Measurements from ENCODE around the gene PRSS8.

DNA sequence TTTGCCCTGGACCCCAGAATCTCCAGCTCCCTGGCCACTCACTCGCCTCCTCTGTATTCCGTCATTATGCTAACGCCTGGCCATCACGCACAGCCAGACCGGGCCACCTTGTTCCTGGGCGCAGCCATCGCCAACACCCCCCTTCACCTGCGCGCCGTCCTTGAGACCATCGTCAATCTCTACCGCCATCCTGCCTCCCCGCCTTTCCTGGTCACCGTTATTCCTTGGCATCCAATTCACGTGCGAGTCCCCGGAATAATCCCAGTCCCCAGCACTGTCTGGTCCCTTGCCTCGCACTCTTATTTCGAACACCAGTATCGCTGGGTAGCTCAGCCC, 41.5 kb downstream of the PRSS8 start:
- TF ChIP-seq, protein P1, sequence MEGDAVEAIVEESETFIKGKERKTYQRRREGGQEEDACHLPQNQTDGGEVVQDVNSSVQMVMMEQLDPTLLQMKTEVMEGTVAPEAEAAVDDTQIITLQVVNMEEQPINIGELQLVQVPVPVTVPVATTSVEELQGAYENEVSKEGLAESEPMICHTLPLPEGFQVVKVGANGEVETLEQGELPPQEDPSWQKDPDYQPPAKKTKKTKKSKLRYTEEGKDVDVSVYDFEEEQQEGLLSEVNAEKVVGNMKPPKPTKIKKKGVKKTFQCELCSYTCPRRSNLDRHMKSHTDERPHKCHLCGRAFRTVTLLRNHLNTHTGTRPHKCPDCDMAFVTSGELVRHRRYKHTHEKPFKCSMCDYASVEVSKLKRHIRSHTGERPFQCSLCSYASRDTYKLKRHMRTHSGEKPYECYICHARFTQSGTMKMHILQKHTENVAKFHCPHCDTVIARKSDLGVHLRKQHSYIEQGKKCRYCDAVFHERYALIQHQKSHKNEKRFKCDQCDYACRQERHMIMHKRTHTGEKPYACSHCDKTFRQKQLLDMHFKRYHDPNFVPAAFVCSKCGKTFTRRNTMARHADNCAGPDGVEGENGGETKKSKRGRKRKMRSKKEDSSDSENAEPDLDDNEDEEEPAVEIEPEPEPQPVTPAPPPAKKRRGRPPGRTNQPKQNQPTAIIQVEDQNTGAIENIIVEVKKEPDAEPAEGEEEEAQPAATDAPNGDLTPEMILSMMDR (IDR thresholded peaks at IDR 0.05) = no peak
- TF ChIP-seq POLR2A (IDR thresholded peaks at IDR 0.05) = no peak

Data from esophagus squamous epithelium (tissue), 4 donors.